ENCODE data around the gene HOXA4. TPM values are rescaled to one million over a fixed set of nuclear protein-coding genes. Genes with fewer than 3 reads are reported as not detected.

The HOXA4 gene
- total RNA-seq, 1 experiment from 2014 or later: 2.0 TPM

GRCh38 chr7:27143023-27143949, 12.7 kb upstream of the HOXA4 start, which contains the start of gene HOXA5:
TSS of gene HOXA5 (minus strand) at chr7:27143681. CDS start at chr7:27143607, 74 bp downstream.
- Histone ChIP-seq H3K27me3 (ENCODE audit: insufficient read depth, low read length) (no peaks in the 10 kb centered on the region), H3K9ac (ENCODE audit: low read length) (no peak within 1 kb of the TSS), H4K20me1 (ENCODE audit: insufficient read depth) (no peaks in the 10 kb centered on the region), H3K27ac (ENCODE audit: low read depth, low read length) (no peak within 1 kb of the TSS), H3K9me2 (ENCODE audit: insufficient read depth) (no peaks in the 10 kb centered on the region), H3K4me2 (ENCODE audit: low read length) (no peak within 1 kb of the TSS), H3K9me3 (ENCODE audit: control insufficient read depth in 1 of 2, insufficient read depth in 1 of 2, low read depth in 1 of 2, low read length in 2 of 2) (no peaks in the 10 kb centered on the region), H3K79me2 (ENCODE audit: insufficient read depth, low read length) (peaks cover 12% of the 10 kb centered on the region), H3K4me1 (ENCODE audit: control insufficient read depth in 1 of 2, insufficient read depth in 2 of 2, low read length in 2 of 2) (peaks cover 6 to 12% of the 10 kb centered on the region in 2 experiments; a peak in 3 of 4 replicates), H2AFZ (ENCODE audit: low read depth, low read length, poor library complexity, severe bottlenecking) (no peak within 1 kb of the TSS), H3K4me3 (replicated peaks in 1 of 2; ENCODE audit: low read depth in 1 of 2, low read length in 2 of 2) (no peak within 1 kb of the TSS), H3K36me3 (ENCODE audit: control insufficient read depth in 1 of 2, insufficient read depth in 2 of 2, low read length in 2 of 2) (peaks cover 8 to 12% of the 10 kb centered on the region in 2 experiments; a peak in 3 of 4 replicates)
- no peak for ATAC-seq
- RAD21 ChIA-PET (ENCODE audit: low non-redundant PET in 1 of 2, low total read pairs in 2 of 2, uncharacterized antibody in 2 of 2, unreplicated experiment in 2 of 2): no interaction called here
- BruUV-seq (replicated peaks): no TSS peak
- no peak for TF ChIP-seq YY1 (IDR thresholded peaks at IDR 0.05; ENCODE audit: extremely low read depth, insufficient replicate concordance, low read depth, low read length)
- TF ChIP-seq, protein P1, sequence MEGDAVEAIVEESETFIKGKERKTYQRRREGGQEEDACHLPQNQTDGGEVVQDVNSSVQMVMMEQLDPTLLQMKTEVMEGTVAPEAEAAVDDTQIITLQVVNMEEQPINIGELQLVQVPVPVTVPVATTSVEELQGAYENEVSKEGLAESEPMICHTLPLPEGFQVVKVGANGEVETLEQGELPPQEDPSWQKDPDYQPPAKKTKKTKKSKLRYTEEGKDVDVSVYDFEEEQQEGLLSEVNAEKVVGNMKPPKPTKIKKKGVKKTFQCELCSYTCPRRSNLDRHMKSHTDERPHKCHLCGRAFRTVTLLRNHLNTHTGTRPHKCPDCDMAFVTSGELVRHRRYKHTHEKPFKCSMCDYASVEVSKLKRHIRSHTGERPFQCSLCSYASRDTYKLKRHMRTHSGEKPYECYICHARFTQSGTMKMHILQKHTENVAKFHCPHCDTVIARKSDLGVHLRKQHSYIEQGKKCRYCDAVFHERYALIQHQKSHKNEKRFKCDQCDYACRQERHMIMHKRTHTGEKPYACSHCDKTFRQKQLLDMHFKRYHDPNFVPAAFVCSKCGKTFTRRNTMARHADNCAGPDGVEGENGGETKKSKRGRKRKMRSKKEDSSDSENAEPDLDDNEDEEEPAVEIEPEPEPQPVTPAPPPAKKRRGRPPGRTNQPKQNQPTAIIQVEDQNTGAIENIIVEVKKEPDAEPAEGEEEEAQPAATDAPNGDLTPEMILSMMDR (IDR thresholded peaks at IDR 0.05 in 2 of 3, conservative IDR thresholded peaks at IDR 0.05 in 1 of 3; ENCODE audit: borderline replicate concordance in 1 of 3, insufficient read depth in 1 of 3, low read depth in 2 of 3, low read length in 2 of 3): peak in 1 of 3 experiments; percentile 59; a peak in 2 of 6 replicates
- DNase-seq (ENCODE audit: low read depth, low spot score): no peak
- intact Hi-C loops (cut with micrococcal nuclease): no loop called here
- CTCF ChIA-PET: no interaction called here
- POLR2A ChIA-PET: no interaction called here

DNA sequence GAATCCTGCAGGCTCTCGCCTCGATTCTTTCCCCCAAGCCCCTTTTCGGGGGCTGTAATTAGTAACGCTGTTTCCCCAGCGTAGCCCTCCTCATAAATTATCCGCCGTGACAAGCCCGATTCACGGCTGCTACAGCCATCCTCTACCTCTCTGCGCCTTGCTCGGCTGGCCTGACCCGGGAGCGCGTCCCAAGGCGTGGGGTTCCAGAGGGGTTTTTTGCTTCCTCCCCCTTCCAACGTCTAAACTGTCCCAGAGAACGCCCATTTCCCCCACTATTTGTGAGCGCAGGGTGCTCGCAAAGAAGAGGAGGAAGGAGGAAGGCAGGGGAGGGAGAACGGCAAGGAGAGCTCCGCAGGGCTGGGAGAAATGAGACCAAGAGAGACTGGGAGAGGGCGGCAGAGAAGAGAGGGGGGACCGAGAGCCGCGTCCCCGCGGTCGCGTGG, 12.0 kb upstream of the HOXA4 start:
- intact Hi-C loops (cut with micrococcal nuclease): no loop called here
- H3K4me2 ChIP-seq (ENCODE audit: low read length): no peak overlapping the region
- TF ChIP-seq POLR2AphosphoS5 (IDR thresholded peaks at IDR 0.05; ENCODE audit: low read depth, low read length) (no peak), ZNF274 (IDR thresholded peaks at IDR 0.05; ENCODE audit: low read depth, low read length) (no peak), ELF1 (IDR thresholded peaks at IDR 0.05; ENCODE audit: borderline replicate concordance, low read depth) (no peak), EZH2 (IDR thresholded peaks at IDR 0.05) (no peak), SP1 (IDR thresholded peaks at IDR 0.05; ENCODE audit: low read depth) (no peak), EGR1 (IDR thresholded peaks at IDR 0.05; ENCODE audit: low read depth) (no peak), SIN3A (IDR thresholded peaks at IDR 0.05; ENCODE audit: low read depth) (no peak), SRF (IDR thresholded peaks at IDR 0.05; ENCODE audit: low read depth) (no peak), ATF3 (IDR thresholded peaks at IDR 0.05) (no peak), CEBPB (IDR thresholded peaks at IDR 0.05; ENCODE audit: low read depth) (no peak), JUND (IDR thresholded peaks at IDR 0.05) (no peak), POLR2A (IDR thresholded peaks at IDR 0.05; ENCODE audit: borderline replicate concordance, extremely low read depth, insufficient read depth, insufficient read length) (no peak), CBX3 (IDR thresholded peaks at IDR 0.05; ENCODE audit: low read depth) (no peak), ZFX (IDR thresholded peaks at IDR 0.05) (no peak), TCF7L2 (IDR thresholded peaks at IDR 0.05; ENCODE audit: borderline replicate concordance, extremely low read depth, insufficient read depth, insufficient read length) (no peak)
- TF ChIP-seq, protein P2, sequence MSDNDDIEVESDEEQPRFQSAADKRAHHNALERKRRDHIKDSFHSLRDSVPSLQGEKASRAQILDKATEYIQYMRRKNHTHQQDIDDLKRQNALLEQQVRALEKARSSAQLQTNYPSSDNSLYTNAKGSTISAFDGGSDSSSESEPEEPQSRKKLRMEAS (IDR thresholded peaks at IDR 0.05): no peak

More for the DNA sequence above, 12.0 kb upstream of the HOXA4 start:
- Histone ChIP-seq H3K9me2 (ENCODE audit: insufficient read depth) (no peaks in the 10 kb centered on the region), H3K9me3 (ENCODE audit: control insufficient read depth in 1 of 2, insufficient read depth in 1 of 2, low read depth in 1 of 2, low read length in 2 of 2) (no peaks in the 10 kb centered on the region), H3K9ac (ENCODE audit: low read length) (no peak overlapping the region), H3K27me3 (ENCODE audit: insufficient read depth, low read length) (no peaks in the 10 kb centered on the region), H2AFZ (ENCODE audit: low read depth, low read length, poor library complexity, severe bottlenecking) (no peak overlapping the region), H3K4me1 (ENCODE audit: control insufficient read depth in 1 of 2, insufficient read depth in 2 of 2, low read length in 2 of 2) (peaks cover 6 to 14% of the 10 kb centered on the region in 2 experiments; a peak in 3 of 4 replicates), H3K27ac (ENCODE audit: low read depth, low read length) (no peak overlapping the region), H3K36me3 (ENCODE audit: control insufficient read depth in 1 of 2, insufficient read depth in 2 of 2, low read length in 2 of 2) (peaks cover 8 to 12% of the 10 kb centered on the region in 2 experiments; a peak in 3 of 4 replicates), H3K79me2 (ENCODE audit: insufficient read depth, low read length) (peaks cover 7% of the 10 kb centered on the region; the same call in 1 of the 2 replicates), H3K4me3 (replicated peaks in 1 of 2; ENCODE audit: low read depth in 1 of 2, low read length in 2 of 2) (no peak overlapping the region), H4K20me1 (ENCODE audit: insufficient read depth) (no peaks in the 10 kb centered on the region)
- BruUV-seq (replicated peaks): no TSS peak
- no peak for ATAC-seq
- no peak for DNase-seq (ENCODE audit: low read depth, low spot score)
- CTCF ChIA-PET: no interaction called here
- RAD21 ChIA-PET (ENCODE audit: low non-redundant PET in 1 of 2, low total read pairs in 2 of 2, uncharacterized antibody in 2 of 2, unreplicated experiment in 2 of 2): no interaction called here
- POLR2A ChIA-PET: no interaction called here
